NCI-H82 treated with DMSO at 0.1 percent for 48 hours (cell line): ENCODE data around the gene CLCN6.

Source experiments
- DNase-seq: peaks from one replicate; lab custom pipeline; 2025; ENCODE audit not compliant: unreplicated experiment; lab: John Stamatoyannopoulos, UW

CLCN6 gene

GRCh38 chr1:11778844-11779623 is 27.0 kb upstream of the CLCN6 start:
- DNase-seq = no peak

GRCh38 chr1:11779715-11780379 is 26.1 kb upstream of the CLCN6 start:
- DNase-seq = no peak

DNA sequence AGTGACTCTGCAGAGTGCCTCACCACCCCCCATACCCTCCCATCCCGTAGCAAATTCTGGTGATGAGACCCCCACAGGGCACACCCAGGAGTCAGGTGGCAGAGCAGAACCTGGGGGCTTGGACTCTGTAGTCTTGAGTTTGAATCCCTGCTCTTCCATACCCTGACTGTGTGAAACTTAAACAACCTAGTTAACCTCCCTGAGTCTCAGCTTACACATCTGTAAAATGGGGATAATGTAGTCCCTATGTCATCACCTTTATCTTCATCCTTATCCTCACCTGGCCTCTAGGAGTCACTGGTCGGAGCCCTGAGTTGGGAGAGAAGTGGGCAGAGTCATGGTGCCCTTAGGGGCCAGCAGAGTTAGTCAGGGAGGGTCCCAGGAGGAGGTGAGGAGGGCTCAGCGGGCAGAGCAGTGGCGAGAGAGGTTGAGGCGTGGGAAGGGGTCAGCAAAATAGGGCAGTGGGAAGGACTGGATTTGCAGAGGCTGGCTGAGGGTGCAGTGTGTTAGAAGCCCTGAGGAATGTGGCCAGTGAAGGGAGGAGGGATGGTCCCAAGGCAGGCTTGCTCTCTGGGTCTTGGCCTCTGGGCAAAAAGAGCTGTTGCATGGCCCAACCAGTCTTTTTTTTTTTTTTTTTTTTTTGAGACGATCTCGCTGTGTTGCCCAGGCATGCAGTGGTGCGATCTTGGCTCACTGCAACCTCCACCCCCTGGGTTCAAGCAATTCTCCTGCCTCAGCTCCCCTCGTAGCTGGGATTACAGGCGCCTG is 25.4 kb upstream of the CLCN6 start:
- no peak for DNase-seq

DNA sequence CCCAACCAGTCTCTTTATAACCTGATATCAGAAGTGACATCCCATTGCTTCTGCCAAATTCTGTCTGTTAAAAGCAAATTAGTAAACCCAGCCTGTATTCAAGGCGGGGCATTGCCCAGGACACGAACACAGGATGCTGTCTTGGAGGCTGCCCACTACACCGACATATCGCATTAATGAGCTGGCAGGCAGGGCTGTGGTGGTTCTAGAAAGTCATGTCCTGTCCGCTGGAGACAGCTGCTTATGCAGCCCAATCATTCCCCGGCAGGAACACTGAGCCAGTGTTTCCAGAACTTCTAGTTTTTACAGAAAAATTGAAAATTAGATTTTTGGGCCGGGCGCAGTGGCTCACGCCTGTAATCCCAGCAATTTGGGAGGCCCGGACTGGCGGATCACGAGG is 24.7 kb upstream of the CLCN6 start:
- no peak for DNase-seq

DNA sequence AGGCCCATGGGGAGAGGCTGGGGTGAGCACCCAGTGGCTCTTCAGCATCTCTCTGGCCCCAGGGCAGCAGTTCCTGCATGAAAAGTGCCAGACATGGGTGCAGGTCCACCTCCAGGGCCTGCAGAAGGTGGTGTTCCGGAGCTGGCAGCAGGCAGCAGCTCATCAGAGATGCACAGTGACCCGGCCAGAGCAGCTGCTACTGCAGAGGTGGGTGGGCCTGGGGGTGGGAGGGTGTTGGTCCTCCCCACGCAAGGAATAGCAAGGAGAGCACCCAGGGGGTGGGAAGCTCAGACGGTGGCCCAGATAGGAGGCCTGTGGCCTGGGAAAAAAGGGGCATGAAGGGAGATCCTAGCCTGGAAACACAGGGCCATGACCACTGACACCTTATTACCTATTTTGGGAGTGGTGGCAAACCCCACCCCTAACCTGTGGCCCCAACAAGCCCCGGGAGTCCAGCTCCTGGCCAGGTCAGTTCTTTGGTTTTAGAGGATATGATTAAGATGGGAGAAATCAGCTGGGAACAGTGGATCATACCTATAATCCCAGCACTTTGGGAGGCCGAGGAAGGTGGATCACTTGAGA is 23.8 kb upstream of the CLCN6 start:
- no peak for DNase-seq

DNA sequence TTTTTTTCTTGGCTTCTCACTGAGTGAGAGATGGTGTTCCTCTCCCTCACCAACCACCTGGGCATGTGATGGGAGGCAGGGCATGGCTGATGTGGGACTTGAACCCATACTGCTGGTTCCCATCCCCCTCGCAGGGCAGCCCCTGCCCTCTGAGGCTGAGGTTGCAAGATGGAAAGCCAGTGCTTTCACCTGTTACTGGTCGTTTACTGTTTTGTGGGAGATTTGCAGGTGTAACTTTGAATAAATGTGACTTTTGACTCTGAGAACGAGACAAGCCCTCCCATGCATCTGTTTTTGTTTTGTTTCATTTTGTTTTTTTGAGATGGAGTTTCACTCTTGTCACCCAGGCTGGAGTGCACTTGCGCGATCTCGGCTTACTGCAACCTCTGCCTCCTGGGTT is 22.4 kb upstream of the CLCN6 start:
- no peak for DNase-seq

DNA sequence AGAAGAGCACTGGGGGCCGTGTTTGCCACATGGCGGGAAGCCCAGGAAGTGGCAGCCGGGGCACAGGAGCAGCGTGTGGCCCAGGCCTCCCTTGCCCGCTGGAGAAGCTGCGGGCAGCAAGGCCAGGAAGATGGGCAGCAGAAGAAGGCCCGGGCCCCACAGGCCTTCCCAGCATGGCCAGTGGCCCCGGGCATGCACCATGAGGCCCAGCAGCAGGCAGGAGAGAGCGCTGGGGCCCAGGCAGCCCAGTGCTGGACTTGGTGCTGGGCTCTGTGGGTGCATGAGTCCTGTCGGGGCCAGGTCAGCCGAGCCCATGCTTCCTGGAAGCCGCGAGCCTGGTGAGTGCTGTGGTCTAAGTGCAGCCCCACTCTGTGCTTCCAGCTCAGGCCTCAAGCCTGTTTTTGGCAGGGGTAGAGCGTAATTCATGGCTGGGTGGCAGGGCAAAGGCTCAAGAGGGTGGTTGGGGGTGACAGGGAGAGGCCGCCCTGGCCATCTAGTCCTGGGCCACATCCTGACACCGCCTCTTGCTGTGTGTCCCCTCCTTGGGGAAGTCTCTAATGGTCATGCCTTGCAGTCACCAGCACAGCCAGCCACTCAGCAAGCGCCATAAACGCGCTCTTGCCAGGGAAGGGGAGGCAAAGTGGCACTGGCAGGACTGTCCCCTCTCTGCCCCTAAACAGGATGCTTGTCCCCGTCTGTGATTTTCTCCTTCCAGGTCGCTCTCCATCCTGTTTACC is 21.6 kb upstream of the CLCN6 start:
- no peak for DNase-seq

DNA sequence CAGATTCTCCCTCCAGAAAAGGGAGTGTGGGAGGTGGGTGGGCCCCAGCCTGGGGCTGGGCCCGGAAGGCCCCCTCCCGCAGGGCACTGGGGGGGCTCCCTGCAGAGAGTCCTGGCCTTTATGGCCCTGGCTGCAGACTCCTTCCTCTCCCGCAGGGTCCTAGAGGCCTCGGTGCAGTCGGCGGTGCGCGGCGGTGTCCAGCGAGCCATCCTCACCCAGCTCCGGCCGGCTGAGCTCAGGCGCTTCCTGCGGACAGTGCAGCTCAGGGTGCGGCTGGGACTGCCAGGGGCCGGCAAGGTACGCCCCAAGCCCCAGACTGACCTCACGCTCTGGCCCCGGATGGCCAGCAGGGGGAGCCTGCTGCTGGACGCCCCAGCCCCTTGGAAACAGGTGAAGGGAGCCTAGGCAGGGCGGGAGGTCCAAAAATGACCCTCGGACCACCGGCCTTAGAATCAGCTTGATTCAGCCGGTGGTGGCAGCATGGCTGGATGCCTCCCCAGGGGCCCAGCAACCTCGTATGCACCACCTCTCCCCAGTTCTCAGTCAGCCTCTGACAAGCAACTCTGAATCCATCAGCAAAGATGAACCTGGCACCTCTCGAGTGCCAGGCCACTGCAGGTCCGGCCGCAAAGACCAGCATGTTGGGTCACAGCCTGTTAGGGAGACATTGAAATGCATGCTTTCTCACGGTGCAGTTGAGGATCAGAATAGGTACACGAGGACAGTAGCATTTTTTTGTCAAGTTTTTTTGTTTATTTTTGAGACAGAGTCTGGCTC is 20.8 kb upstream of the CLCN6 start:
- peak; percentile 3 for DNase-seq

- DNase-seq = no peak
Measured at GRCh38 chr1:11786168-11786567, 19.8 kb upstream of the CLCN6 start.

DNA sequence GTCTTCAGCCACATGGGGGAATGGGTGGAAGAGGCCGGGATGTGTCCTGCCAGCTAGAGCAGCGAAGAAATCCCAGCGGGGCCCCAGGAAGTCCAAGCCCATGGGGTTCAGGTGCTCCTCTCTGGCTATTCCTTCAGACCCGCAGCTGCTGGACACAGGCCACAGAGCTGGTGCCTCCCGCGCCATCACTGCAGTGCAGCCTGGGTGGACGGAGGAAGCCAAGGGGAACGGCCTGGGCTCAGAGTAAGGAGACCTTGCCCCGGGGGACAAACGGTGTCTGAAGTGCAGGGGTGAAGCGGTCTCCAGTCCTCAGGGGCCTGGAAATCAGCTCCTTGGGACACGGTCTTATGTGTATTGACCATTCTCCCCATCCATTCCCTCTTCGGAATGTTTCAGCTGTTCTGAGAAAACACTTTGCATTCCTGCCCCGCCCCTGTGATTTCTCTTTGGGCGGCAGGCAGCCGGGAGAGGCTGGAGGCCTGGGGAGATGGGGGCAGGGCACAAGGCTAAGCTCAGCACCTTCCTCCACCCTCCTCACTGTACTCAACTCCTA is 18.7 kb upstream of the CLCN6 start:
- no peak for DNase-seq

- no peak for DNase-seq
Measured at GRCh38 chr1:11787804-11788436, 18.1 kb upstream of the CLCN6 start.

GRCh38 chr1:11788549-11789053 is 17.4 kb upstream of the CLCN6 start:
- no peak for DNase-seq

GRCh38 chr1:11789126-11790067 is 16.6 kb upstream of the CLCN6 start:
- no peak for DNase-seq

DNA sequence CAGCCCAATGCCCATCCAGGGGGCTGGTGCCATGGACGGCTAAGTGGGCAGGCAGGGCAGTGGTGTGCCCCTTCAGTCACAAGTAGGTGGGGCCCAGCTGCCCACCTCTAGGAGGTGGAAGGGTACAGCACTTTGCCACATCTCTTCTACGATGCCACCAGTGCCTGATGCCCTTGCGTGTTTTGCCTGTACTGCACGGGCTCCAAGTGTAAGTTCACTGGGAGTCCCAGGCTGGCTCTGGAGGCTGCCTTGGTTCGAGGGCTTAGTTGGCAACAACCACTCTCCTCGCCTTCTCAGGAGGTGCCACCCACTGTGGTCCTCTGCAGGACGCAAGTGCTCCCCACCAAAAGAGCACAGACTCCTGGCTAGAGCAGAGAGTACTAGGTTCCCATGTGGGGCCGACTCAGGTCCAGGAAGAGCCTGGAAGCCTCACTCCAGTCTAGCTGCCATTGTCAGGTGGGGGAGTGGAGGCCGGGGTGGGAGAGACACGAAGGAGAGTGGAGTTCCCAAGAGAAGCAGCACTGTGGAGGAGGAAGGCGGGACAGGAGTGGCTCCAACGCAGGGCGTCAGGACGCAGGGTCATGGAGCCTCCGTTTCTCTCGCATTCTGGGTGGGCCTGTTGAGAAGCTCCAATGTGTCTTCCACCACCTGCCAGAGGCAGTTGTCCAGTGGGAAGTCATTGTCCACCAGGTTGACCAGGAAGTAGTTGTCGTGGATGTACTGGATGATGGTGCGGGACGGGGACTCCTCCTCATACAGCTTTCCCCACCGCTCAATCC is 15.7 kb upstream of the CLCN6 start:
- DNase-seq = no peak

- no peak for DNase-seq
Measured at GRCh38 chr1:11790880-11791715, 14.9 kb upstream of the CLCN6 start.

- no peak for DNase-seq
Measured at GRCh38 chr1:11792106-11792505, 13.9 kb upstream of the CLCN6 start.
